HEK293T (cell line): ENCODE measurements around the gene OPTC.

Source experiments
- CTCF ChIA-PET: fragments of 350-600 bp; formaldehyde crosslinking; extraction: SDS; loops from one replicate; lab custom pipeline; 2021; ENCODE audit warnings: antibody characterized with exemption, inconsistent platforms; lab: Yijun Ruan, JAX
- POLR2A ChIA-PET: fragments of 350-600 bp; formaldehyde crosslinking; extraction: SDS; loops from one replicate; lab custom pipeline; 2020; ENCODE audit warnings: antibody characterized with exemption, inconsistent platforms; lab: Yijun Ruan, JAX
- DNase-seq: peaks from one replicate; pipeline ENCODE4 v3.0.0; 2012; ENCODE audit warnings: mixed read lengths; ENCODE audit errors: extremely low spot score
- ARNT ChIP-seq: fragments of 450-650 bp; IDR thresholded peaks from 2 replicates; pipeline ENCODE4 v1.6.1; 2017; ENCODE audit warnings: mild to moderate bottlenecking
- BHLHE40 ChIP-seq: fragments of 450-650 bp; IDR thresholded peaks from 2 replicates; pipeline ENCODE4 v1.6.1; 2016; ENCODE audit warnings: mild to moderate bottlenecking, moderate library complexity, borderline replicate concordance
- CTBP1 ChIP-seq: fragments of 450-650 bp; IDR thresholded peaks from 2 replicates; pipeline ENCODE4 v1.6.1; 2016; ENCODE audit warnings: borderline replicate concordance
- ELF4 ChIP-seq: fragments of 450-650 bp; IDR thresholded peaks from 2 replicates; pipeline ENCODE4 v1.6.1; 2017; ENCODE audit warnings: antibody characterized with exemption
- FOXA1 ChIP-seq: fragments of 450-650 bp; IDR thresholded peaks from 2 replicates; pipeline ENCODE4 v1.6.1; 2016; ENCODE audit warnings: mild to moderate bottlenecking
- FOXK2 ChIP-seq: fragments of 450-650 bp; IDR thresholded peaks from 2 replicates; pipeline ENCODE4 v1.6.1; 2016; ENCODE audit warnings: mild to moderate bottlenecking
- FOXM1 ChIP-seq: fragments of 450-650 bp; IDR thresholded peaks from 2 replicates; pipeline ENCODE4 v1.6.1; 2017; ENCODE audit warnings: mild to moderate bottlenecking, borderline replicate concordance
- HDGF ChIP-seq: fragments of 450-650 bp; IDR thresholded peaks from 2 replicates; pipeline ENCODE4 v1.6.1; 2017; ENCODE audit warnings: antibody characterized with exemption, borderline replicate concordance
- L3MBTL2 ChIP-seq: fragments of 450-650 bp; conservative IDR thresholded peaks from 2 replicates; pipeline ENCODE4 v1.6.1; 2016; ENCODE audit warnings: mild to moderate bottlenecking
- LEF1 ChIP-seq: fragments of 450-650 bp; IDR thresholded peaks from 2 replicates; pipeline ENCODE4 v1.6.1; 2017; ENCODE audit warnings: mild to moderate bottlenecking, borderline replicate concordance
- NFRKB ChIP-seq: fragments of 450-650 bp; IDR thresholded peaks from 2 replicates; pipeline ENCODE4 v1.6.1; 2016; ENCODE audit warnings: mild to moderate bottlenecking, moderate library complexity
- PKNOX1 ChIP-seq: fragments of 450-650 bp; IDR thresholded peaks from 2 replicates; pipeline ENCODE4 v1.6.1; 2016
- SP1 ChIP-seq: fragments of 450-650 bp; IDR thresholded peaks from 2 replicates; pipeline ENCODE4 v1.6.1; 2017
- SUZ12 ChIP-seq: fragments of 450-650 bp; IDR thresholded peaks from 2 replicates; pipeline ENCODE4 v1.6.1; 2016; ENCODE audit warnings: mild to moderate bottlenecking
- TARDBP ChIP-seq: fragments of 450-650 bp; IDR thresholded peaks from 2 replicates; pipeline ENCODE4 v1.6.1; 2016
- ZNF384 ChIP-seq: fragments of 450-650 bp; IDR thresholded peaks from 2 replicates; pipeline ENCODE4 v1.6.1; 2016

The OPTC gene

GRCh38 chr1:203450479-203451149, 43.3 kb upstream of the OPTC start:
- POLR2A ChIA-PET, result no interaction called here
- CTCF ChIA-PET, result no interaction called here
- TF ChIP-seq HDGF (no peak), TARDBP (no peak), PKNOX1 (no peak), SP1 (no peak), SUZ12 (no peak), CTBP1 (no peak), NFRKB (no peak), L3MBTL2 (no peak), FOXK2 (no peak)
- DNase-seq, result no peak

GRCh38 chr1:203451836-203452784, 41.8 kb upstream of the OPTC start:
- ChIA-PET POLR2A (no interaction called here), CTCF (interaction anchor here (0.7 kb wide), 1 partner anchor 43 kb away, joined by 3 read pairs; no protein-coding TSS in a partner anchor)
- TF ChIP-seq SUZ12 (no peak), ZNF384 (no peak), FOXM1 (no peak), ARNT (no peak), FOXK2 (no peak)
- DNase-seq, result no peak

GRCh38 chr1:203453016-203453415, 40.9 kb upstream of the OPTC start:
- CTCF ChIA-PET, result no interaction called here
- POLR2A ChIA-PET, result no interaction called here
- no peak for TF ChIP-seq NFRKB
- no peak for TF ChIP-seq TARDBP
- no peak for TF ChIP-seq FOXM1
- no peak for TF ChIP-seq FOXA1
- no peak for TF ChIP-seq HDGF
- TF ChIP-seq LEF1, result no peak
- no peak for TF ChIP-seq CTBP1
- TF ChIP-seq L3MBTL2, result no peak
- no peak for TF ChIP-seq ARNT
- TF ChIP-seq FOXK2, result no peak
- no peak for TF ChIP-seq SP1
- no peak for TF ChIP-seq ELF4
- TF ChIP-seq BHLHE40, result no peak
- no peak for TF ChIP-seq PKNOX1
- no peak for TF ChIP-seq ZNF384
- TF ChIP-seq SUZ12, result no peak
- no peak for DNase-seq

- CTCF ChIA-PET, result no interaction called here
Observed at GRCh38 chr1:203453616-203454015, 40.3 kb upstream of the OPTC start.

DNA sequence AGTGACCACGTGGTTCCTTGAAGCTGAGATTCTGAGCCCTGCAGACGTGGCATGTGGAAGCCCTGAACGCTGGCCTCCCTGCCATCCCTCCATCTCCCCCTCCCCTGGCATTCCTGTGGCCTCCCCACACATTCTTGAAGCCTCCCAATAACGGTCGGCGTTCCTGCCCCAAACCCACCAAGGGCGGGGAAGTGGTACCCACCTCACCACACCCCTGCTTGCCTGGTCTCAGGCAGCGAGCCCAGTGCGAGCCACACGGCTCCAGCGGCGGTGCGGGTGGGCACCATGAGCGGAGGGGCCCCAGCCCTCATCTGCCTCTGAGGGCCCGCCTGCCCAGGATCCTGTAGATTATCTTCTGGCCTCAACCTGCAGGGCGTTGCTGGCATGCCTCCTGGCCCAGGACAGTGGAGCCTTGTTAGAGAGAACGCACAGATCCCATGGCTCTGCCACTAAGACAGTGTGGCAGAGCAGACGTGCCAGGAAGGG, 38.9 kb upstream of the OPTC start:
- CTCF ChIA-PET, result no interaction called here
- TF ChIP-seq SP1 (no peak), FOXK2 (no peak), CTBP1 (no peak), BHLHE40 (no peak), TARDBP (no peak), FOXA1 (no peak), L3MBTL2 (no peak), SUZ12 (no peak), LEF1 (no peak), ARNT (no peak), NFRKB (no peak), ZNF384 (no peak), PKNOX1 (no peak), HDGF (no peak), ELF4 (no peak), FOXM1 (no peak)
- DNase-seq, result no peak
- POLR2A ChIA-PET, result no interaction called here

More at GRCh38 chr1:203453616-203454015, 40.3 kb upstream of the OPTC start:
- POLR2A ChIA-PET, result no interaction called here
- TF ChIP-seq ELF4, result no peak
- TF ChIP-seq ZNF384, result peak; percentile 48; the same call in 1 of the 2 replicates
- no peak for DNase-seq

DNA sequence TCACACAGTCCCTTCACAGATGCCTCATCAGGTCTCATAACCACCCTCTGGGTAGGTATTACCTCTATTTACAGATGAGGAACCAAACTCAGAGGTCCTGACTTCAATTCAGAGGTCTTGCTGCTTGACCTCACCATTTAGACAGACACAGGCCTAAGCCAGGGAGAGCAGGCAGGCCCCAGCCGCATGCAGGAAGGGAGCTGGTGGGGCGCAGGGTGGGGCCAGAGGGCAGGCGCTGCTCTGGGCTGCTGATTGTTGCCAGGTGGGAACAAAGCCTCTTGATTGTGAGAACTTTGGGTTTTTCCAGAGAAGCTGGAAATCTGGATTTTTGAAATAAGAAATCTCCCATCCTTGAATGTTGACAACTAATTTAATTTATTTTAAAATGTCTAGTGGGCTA, 38.2 kb upstream of the OPTC start:
- TF ChIP-seq PKNOX1 (no peak), BHLHE40 (no peak), CTBP1 (no peak), TARDBP (no peak), FOXA1 (no peak), FOXK2 (no peak), SP1 (no peak), ZNF384 (no peak)
- DNase-seq, result no peak
- ChIA-PET CTCF (no interaction called here), POLR2A (no interaction called here)
